HFFc6 (cell line): ENCODE measurements around the gene TRAF4. TPM values are rescaled to one million over a fixed set of nuclear protein-coding genes. Genes with fewer than 3 reads are reported as not detected.

ENCODE experiments used
- DNase-seq: peaks from one replicate; pipeline ENCODE4 v3.0.0-alpha.2; 2018
- H3K27ac Mint-ChIP-seq: 2 replicates; pipeline ENCODE4 v1.8.0; 2020; ENCODE audit warnings: mild to moderate bottlenecking, mixed read lengths
- H3K27me3 Mint-ChIP-seq: 2 replicates; pipeline ENCODE4 v1.8.0; 2021; ENCODE audit warnings: mild to moderate bottlenecking, moderate library complexity, mixed read lengths; ENCODE audit not compliant: insufficient read depth
- H3K36me3 Mint-ChIP-seq: 2 replicates; pipeline ENCODE4 v1.8.0; 2021; ENCODE audit warnings: low read depth, mixed read lengths
- H3K4me1 Mint-ChIP-seq: 2 replicates; pipeline ENCODE4 v1.8.0; 2020; ENCODE audit warnings: low read depth, mixed read lengths
- H3K4me3 Mint-ChIP-seq: 2 replicates; pipeline ENCODE4 v1.8.0; 2020; ENCODE audit warnings: mild to moderate bottlenecking, moderate library complexity, mixed read lengths
- H3K9me3 Mint-ChIP-seq: 2 replicates; pipeline ENCODE4 v1.8.0; 2020; ENCODE audit warnings: mild to moderate bottlenecking, mixed read lengths
- total RNA-seq, 6 experiments: library from RNA; stranded (reverse); fragmentation: NEBNext Ultra II Directional; extraction: Animal tissue kit (Norgen Biotek cat#: 25700); gene quantifications; 2 replicates in 1 of 6; 3 replicates in 5 of 6; pipeline ENCODE4 v1.2.3, GENCODE V29; 2021
- TF ChIP-seq, protein P1 (sequence below): fragments of 200-600 bp; sonication (generic); IDR thresholded peaks from 2 replicates; pipeline ENCODE4 v1.5.0; 2021; ENCODE audit warnings: antibody characterized with exemption, mild to moderate bottlenecking

The TRAF4 gene
- total RNA-seq, 6 experiments from 2014 or later, result 48.0 to 61.3 (median 53.8) TPM

- H3K9me3 Mint-ChIP-seq, result peaks cover 8% of the 10 kb centered on the region
- no peak for DNase-seq
- peaks cover 10% of the 10 kb centered on the region for H3K36me3 Mint-ChIP-seq
- H3K27me3 Mint-ChIP-seq, result no peaks in the 10 kb centered on the region; the same call in 1 of the 2 replicates
- no peak overlapping the region for H3K4me3 Mint-ChIP-seq
- TF ChIP-seq, protein P1, sequence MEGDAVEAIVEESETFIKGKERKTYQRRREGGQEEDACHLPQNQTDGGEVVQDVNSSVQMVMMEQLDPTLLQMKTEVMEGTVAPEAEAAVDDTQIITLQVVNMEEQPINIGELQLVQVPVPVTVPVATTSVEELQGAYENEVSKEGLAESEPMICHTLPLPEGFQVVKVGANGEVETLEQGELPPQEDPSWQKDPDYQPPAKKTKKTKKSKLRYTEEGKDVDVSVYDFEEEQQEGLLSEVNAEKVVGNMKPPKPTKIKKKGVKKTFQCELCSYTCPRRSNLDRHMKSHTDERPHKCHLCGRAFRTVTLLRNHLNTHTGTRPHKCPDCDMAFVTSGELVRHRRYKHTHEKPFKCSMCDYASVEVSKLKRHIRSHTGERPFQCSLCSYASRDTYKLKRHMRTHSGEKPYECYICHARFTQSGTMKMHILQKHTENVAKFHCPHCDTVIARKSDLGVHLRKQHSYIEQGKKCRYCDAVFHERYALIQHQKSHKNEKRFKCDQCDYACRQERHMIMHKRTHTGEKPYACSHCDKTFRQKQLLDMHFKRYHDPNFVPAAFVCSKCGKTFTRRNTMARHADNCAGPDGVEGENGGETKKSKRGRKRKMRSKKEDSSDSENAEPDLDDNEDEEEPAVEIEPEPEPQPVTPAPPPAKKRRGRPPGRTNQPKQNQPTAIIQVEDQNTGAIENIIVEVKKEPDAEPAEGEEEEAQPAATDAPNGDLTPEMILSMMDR, result no peak
- peaks cover 14% of the 10 kb centered on the region for H3K4me1 Mint-ChIP-seq
- H3K27ac Mint-ChIP-seq, result no peak overlapping the region
Observed at GRCh38 chr17:28737770-28738679, 5.8 kb upstream of the TRAF4 start.

DNA sequence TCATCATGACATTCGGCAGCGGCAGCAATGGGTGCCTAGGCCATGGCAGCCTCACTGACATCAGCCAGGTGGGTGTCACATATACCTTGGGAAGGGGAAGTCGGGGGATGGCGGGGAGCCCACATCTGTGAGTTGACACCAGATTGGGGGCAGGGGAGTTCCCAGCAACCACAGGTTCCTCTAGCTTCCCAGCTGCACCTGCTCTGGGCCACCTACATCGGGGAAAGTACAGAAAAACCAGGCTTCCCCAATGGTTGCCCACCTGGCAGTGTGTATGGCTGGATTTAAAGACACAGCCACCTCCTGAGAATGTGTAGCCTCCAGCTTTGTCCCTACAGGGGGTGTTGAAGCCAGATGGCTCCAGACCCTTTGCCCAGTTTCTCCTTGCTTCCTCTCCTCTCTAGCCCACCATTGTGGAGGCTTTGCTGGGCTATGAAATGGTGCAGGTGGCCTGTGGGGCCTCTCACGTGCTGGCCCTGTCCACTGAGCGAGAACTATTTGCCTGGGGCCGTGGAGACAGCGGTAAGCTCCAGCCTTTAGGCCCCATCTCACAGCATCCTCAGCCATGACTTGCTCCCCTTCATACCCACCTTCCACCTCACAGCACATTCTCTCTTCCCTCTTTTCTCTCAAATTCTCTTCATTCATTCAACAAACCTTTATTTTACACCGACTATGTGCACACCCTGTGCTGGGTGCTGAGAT, 5.0 kb upstream of the TRAF4 start:
- Mint-ChIP-seq H3K4me1 (peaks cover 16% of the 10 kb centered on the region), H3K27me3 (no peaks in the 10 kb centered on the region; the same call in 1 of the 2 replicates), H3K27ac (no peak overlapping the region; the same call in 1 of the 2 replicates), H3K4me3 (no peak overlapping the region), H3K9me3 (peaks cover 8% of the 10 kb centered on the region), H3K36me3 (peaks cover 10% of the 10 kb centered on the region)
- no peak for DNase-seq
- TF ChIP-seq, protein P1, result no peak

DNA sequence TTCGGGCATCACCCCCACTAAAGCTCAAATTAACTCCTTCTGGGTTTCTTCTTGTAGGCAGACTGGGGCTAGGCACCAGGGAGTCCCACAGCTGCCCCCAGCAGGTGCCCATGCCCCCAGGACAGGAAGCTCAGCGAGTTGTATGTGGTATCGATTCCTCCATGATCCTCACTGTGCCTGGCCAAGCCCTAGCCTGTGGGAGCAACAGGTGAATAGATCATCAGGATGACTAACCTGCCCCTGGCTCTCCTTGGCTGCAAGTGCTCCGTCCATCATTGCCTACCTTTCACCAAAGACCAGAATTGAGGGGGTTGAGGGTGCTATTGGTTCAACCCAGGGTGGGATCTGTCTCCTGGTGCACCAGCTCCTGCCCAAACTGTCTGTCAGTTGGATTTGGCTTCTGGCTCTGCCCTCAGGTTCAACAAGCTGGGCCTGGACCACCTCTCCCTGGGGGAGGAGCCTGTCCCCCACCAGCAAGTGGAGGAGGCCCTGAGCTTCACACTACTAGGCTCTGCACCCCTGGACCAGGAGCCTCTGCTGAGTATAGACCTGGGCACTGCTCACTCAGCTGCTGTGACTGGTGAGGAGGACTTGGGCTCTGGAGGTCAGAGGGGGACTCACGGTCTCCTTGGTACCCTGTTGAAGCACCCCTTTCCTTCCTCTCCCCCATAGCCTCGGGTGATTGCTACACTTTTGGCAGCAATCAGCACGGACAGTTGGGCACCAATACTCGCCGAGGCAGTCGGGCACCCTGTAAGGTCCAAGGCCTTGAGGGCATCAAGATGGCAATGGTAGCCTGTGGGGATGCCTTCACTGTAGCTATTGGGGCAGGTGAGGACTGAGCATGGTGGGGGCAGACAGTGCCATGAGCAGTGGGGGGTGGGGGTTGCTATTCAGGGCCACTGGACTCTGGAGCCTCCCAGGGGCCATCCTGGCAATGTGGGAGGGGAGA, 3.1 kb upstream of the TRAF4 start:
- H3K4me3 Mint-ChIP-seq, result no peak overlapping the region
- H3K9me3 Mint-ChIP-seq, result peaks cover 8% of the 10 kb centered on the region
- H3K4me1 Mint-ChIP-seq, result peaks cover 11% of the 10 kb centered on the region
- TF ChIP-seq, protein P1, result no peak
- no peak for DNase-seq
- H3K36me3 Mint-ChIP-seq, result peaks cover 10% of the 10 kb centered on the region
- peaks cover 5% of the 10 kb centered on the region for H3K27me3 Mint-ChIP-seq
- H3K27ac Mint-ChIP-seq, result no peak overlapping the region

DNA sequence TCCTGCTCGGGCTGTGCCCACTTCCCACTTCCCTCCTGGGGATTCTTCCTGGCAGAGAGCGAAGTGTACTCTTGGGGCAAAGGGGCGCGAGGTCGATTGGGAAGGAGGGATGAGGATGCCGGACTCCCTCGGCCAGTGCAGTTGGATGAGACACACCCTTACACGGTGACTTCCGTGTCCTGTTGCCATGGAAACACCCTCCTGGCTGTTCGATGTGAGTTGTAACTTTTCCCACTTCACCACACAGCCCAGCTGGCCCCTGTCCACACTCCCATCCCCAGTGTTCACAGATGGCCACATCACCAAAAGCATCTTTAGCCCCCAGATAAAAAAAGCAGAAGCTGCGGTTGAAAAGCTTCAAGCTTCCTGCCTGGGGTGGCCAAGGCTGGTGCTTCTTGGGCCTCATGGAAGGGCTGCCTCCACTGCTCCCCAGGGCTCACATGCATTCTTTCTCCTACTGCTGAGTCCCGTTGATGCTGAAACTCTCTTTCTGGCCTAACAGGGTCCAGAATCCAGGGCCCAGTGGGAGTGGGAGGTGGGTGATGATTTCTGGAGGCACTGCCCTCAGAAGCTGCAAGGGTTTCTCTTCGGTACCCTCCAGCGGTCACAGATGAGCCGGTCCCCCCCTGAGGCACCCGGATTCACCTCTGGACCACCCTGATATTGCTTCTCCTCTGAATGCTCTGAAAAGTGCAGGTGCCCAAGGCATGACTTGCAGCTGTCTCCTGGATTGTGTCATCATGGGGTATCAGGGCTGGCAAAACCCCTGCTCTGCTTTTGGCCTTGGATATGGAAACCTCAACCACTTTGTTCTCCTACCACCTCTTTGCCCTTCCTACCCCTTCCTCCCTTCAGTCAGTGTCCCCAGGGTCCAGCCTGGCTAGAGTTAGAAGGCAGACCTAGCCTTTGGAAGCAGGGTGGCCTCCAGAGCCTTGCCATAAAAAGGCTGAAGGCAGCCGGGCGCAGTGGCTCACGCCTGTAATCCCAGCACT, 2.2 kb upstream of the TRAF4 start:
- Mint-ChIP-seq H3K4me3 (peak overlapping the region; percentile 15; the same call in 1 of the 2 replicates), H3K9me3 (peaks cover 8% of the 10 kb centered on the region), H3K27me3 (peaks cover 5% of the 10 kb centered on the region), H3K4me1 (peaks cover 21% of the 10 kb centered on the region), H3K27ac (peak overlapping the region; percentile 96; the same call in 1 of the 2 replicates), H3K36me3 (peaks cover 15% of the 10 kb centered on the region)
- no peak for DNase-seq
- TF ChIP-seq, protein P1, result no peak
